ENCODE measurements around the gene NPEPPS. TPM values are rescaled to one million over a fixed set of nuclear protein-coding genes. Genes with fewer than 3 reads are reported as not detected.

NPEPPS gene
- total and polyA plus RNA-seq, 2 of the 13 experiments (the other 11 are each of a cell fraction or from before 2014, with no cell fraction given): 53.5 to 127 TPM

DNA sequence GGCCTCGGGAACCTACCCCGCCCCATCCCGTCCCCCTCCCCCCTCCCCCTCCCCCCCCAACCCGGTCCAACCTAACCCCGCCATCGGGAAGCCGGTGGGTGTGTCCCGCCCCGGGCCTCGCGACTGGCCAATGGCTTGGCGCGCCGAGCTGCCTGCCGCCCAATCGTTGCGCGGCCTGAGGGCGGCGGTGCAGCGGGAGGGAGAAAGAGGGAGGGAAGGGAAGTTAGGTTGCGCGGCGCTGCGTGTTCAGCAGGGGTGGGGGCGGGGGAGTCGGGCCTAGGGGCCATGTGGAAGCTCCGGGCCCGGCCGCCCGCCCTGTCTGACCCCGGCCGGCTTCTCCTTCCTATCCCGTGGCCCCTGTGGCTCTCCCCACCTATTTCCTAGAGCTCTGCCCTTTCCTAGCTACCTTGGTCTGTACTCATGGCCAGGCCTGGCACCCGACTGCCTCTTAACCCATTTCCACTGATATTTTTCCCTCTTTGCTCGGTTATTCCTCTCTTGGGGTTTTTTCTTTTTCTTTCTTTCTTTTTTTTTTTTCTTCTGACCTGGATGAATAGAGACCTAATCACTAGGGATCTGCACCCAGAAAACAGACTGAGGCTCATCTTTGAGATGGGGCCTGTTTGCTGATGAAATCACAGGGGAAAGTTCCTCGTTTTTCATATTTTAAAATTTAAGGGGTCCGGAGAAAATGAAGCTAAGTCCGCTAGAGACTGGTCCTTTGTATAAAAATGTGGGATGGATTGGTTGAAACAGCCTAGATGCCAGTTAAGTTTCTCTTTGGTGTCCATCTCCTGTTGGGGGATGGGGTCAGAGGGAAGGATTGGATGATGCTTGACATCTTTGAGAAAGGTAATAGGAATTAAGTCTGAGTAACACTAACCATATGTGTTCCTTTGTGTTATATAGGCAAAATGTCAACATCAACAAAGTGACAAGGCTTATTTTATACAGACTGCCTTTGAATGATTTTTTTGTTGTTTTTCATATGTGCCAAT lies 119.9 kb downstream of the NPEPPS start (continued):
- TF ChIP-seq, protein P1, sequence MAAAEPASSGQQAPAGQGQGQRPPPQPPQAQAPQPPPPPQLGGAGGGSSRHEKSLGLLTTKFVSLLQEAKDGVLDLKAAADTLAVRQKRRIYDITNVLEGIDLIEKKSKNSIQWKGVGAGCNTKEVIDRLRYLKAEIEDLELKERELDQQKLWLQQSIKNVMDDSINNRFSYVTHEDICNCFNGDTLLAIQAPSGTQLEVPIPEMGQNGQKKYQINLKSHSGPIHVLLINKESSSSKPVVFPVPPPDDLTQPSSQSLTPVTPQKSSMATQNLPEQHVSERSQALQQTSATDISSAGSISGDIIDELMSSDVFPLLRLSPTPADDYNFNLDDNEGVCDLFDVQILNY (CRISPR knock-in tag; conservative IDR thresholded peaks at IDR 0.05): peak; percentile 70
- peak; percentile 68 for TF ChIP-seq TEAD3 (CRISPR knock-in tag; optimal IDR thresholded peaks at IDR 0.05; ENCODE audit: borderline replicate concordance)
- peak; percentile 53; the same call in 1 of the 2 replicates for TF ChIP-seq ETV5 (CRISPR knock-in tag; IDR thresholded peaks at IDR 0.05; ENCODE audit: borderline replicate concordance)
- TF ChIP-seq, protein P2, sequence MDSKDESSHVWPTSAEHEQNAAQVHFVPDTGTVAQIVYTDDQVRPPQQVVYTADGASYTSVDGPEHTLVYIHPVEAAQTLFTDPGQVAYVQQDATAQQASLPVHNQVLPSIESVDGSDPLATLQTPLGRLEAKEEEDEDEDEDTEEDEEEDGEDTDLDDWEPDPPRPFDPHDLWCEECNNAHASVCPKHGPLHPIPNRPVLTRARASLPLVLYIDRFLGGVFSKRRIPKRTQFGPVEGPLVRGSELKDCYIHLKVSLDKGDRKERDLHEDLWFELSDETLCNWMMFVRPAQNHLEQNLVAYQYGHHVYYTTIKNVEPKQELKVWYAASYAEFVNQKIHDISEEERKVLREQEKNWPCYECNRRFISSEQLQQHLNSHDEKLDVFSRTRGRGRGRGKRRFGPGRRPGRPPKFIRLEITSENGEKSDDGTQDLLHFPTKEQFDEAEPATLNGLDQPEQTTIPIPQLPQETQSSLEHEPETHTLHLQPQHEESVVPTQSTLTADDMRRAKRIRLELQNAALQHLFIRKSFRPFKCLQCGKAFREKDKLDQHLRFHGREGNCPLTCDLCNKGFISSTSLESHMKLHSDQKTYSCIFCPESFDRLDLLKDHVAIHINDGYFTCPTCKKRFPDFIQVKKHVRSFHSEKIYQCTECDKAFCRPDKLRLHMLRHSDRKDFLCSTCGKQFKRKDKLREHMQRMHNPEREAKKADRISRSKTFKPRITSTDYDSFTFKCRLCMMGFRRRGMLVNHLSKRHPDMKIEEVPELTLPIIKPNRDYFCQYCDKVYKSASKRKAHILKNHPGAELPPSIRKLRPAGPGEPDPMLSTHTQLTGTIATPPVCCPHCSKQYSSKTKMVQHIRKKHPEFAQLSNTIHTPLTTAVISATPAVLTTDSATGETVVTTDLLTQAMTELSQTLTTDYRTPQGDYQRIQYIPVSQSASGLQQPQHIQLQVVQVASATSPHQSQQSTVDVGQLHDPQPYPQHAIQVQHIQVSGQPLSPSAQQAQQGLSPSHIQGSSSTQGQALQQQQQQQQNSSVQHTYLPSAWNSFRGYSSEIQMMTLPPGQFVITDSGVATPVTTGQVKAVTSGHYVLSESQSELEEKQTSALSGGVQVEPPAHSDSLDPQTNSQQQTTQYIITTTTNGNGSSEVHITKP (CRISPR knock-in tag; IDR thresholded peaks at IDR 0.05; ENCODE audit: low read depth): 0 out of 2 replicates have a peak, but pooled peaks have one; percentile 32
- TF ChIP-seq MEIS2 (CRISPR knock-in tag; IDR thresholded peaks at IDR 0.05): no peak; the same call in 1 of the 2 replicates
- TF ChIP-seq ZNF746 (CRISPR knock-in tag; IDR thresholded peaks at IDR 0.05): peak; percentile 95
- 0 out of 2 replicates have a peak, but pooled peaks have one; percentile 20 for TF ChIP-seq SRY (CRISPR knock-in tag; IDR thresholded peaks at IDR 0.05)
- peak; percentile 58; the same call in 1 of the 2 replicates for TF ChIP-seq TBX2 (CRISPR knock-in tag; IDR thresholded peaks at IDR 0.05; ENCODE audit: borderline replicate concordance)
- peak; percentile 77; the same call in 1 of the 2 replicates for TF ChIP-seq GATAD1 (CRISPR knock-in tag; IDR thresholded peaks at IDR 0.05)
- no peak for TF ChIP-seq MBD4 (IDR thresholded peaks at IDR 0.05; ENCODE audit: borderline replicate concordance, low read length)
- TF ChIP-seq ZNF333 (CRISPR knock-in tag; IDR thresholded peaks at IDR 0.05; ENCODE audit: borderline replicate concordance): 0 out of 2 replicates have a peak, but pooled peaks have one; percentile 25
- 0 out of 2 replicates have a peak, but pooled peaks have one; percentile 34 for TF ChIP-seq ZNF430 (CRISPR knock-in tag; IDR thresholded peaks at IDR 0.05)
- TF ChIP-seq SYNCRIP (IDR thresholded peaks at IDR 0.05; ENCODE audit: insufficient read depth, low read depth, low read length): no peak
- 0 out of 2 replicates have a peak, but pooled peaks have one; percentile 38 for TF ChIP-seq SALL1 (CRISPR knock-in tag; IDR thresholded peaks at IDR 0.05)
- no peak for TF ChIP-seq ZNF230 (CRISPR knock-in tag; IDR thresholded peaks at IDR 0.05)
- peak; percentile 65; the same call in 1 of the 2 replicates for TF ChIP-seq NKX3-1 (CRISPR knock-in tag; IDR thresholded peaks at IDR 0.05)
- no peak for TF ChIP-seq SP1 (IDR thresholded peaks at IDR 0.05)
- peak; percentile 84 for TF ChIP-seq SP1 (CRISPR knock-in tag; IDR thresholded peaks at IDR 0.05)
- no peak for TF ChIP-seq ZNF709 (CRISPR knock-in tag; IDR thresholded peaks at IDR 0.05)
- 0 out of 2 replicates have a peak, but pooled peaks have one; percentile 26 for TF ChIP-seq KDM5B (CRISPR knock-in tag; IDR thresholded peaks at IDR 0.05; ENCODE audit: borderline replicate concordance)
- TF ChIP-seq, protein P3, sequence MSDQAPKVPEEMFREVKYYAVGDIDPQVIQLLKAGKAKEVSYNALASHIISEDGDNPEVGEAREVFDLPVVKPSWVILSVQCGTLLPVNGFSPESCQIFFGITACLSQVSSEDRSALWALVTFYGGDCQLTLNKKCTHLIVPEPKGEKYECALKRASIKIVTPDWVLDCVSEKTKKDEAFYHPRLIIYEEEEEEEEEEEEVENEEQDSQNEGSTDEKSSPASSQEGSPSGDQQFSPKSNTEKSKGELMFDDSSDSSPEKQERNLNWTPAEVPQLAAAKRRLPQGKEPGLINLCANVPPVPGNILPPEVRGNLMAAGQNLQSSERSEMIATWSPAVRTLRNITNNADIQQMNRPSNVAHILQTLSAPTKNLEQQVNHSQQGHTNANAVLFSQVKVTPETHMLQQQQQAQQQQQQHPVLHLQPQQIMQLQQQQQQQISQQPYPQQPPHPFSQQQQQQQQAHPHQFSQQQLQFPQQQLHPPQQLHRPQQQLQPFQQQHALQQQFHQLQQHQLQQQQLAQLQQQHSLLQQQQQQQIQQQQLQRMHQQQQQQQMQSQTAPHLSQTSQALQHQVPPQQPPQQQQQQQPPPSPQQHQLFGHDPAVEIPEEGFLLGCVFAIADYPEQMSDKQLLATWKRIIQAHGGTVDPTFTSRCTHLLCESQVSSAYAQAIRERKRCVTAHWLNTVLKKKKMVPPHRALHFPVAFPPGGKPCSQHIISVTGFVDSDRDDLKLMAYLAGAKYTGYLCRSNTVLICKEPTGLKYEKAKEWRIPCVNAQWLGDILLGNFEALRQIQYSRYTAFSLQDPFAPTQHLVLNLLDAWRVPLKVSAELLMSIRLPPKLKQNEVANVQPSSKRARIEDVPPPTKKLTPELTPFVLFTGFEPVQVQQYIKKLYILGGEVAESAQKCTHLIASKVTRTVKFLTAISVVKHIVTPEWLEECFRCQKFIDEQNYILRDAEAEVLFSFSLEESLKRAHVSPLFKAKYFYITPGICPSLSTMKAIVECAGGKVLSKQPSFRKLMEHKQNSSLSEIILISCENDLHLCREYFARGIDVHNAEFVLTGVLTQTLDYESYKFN (CRISPR knock-in tag; conservative IDR thresholded peaks at IDR 0.05): 0 out of 2 replicates have a peak, but pooled peaks have one; percentile 11
